ENCODE results near the gene FBXO10.
A peak's percentile ranks its signal among the peaks of the same experiment; 100 is the strongest.

FBXO10 gene

DNA sequence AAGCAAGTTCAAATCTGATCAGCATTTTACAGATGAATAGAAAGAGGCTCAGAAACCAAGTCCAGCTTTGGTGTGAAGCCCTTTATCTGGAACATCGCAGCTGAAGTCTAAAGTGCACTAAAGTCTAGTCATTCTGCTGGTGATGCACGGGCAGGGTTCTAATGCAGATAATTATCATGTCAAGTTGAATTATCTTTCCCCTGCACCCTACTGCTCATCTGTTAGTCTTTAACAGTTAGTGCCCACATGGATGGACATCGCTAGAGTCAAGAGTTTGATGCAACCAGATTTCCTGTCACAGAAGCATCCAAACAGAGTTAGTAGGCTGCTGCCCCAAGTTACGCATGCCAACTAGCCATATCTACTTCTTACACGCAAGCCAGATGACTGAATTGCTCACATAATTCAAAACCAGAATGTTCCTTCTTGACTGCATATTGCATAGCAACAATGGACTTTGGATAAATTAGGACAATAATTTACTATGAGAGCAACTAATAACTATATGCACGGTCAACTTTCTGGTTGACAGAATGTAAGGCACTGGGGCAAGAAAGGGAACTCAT is 17.8 kb upstream of the FBXO10 start:
- no peak for DNase-seq (ENCODE audit: low read depth)

DNA sequence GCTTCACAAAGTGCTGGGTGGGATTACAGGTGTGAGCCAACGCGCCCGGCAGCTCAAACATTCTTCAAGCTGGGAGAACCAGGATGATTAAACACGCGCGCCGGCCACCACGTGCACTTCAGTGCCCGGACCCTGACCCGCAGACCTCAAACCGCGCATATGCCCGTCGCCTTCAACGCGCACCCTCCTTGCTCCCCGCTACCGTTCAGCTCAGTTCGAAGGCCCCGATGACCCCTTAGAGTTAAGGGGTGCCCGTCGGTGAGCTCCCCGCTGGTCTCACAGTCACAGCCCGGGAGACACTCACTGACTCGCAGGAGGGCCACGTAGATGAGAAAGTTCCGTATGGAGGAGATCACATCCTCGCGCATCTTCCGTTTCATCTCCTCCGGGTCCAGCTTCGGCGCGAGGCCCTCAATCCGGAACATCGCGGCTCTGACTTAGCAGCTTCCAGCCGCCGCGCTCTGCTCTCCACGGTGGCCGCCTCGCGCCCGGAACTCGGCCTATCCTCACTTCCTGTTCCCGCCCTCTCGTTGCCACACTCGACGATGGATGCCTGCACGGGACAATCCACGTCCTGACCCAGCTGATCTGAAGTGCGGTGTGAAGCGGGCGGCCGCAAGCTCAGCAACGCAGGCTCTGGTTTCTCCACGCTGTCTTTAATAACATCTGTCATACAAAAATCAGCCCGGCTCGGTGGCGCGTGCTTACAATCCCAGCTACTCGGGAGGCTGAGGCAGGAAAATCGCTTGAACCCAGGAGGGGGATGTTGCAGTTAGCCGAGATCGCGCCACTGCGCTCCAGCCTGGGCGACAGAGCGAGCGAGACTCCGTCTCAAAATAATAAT is 16.1 kb upstream of the FBXO10 start, which contains the start of gene TOMM5:
Gene TOMM5 (minus strand): TSS at position 490 of the 844 bp plus-strand sequence. CDS start 65 bp downstream, at position 425.
- peak; percentile 84 for DNase-seq (ENCODE audit: low read depth)

DNA sequence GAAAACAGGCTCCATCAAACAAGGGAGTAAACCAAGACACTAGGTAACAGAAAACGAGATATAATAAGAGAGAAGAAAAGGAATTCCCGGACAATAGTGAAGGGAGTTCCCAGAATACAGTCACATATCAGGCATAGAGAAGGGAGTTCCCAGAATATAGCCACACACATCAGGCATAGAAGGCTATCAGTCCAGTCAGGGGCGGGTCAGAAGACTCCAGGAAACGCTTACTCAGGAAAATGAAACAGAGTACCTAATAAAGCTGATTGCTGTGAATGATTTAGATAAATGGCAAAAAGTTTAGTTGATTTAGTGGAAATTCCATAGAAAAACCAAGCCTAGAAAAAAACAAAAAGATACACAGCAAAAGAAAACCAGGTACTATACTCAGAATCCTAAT is 11.3 kb upstream of the FBXO10 start:
- no peak for DNase-seq (ENCODE audit: low read depth)

DNA sequence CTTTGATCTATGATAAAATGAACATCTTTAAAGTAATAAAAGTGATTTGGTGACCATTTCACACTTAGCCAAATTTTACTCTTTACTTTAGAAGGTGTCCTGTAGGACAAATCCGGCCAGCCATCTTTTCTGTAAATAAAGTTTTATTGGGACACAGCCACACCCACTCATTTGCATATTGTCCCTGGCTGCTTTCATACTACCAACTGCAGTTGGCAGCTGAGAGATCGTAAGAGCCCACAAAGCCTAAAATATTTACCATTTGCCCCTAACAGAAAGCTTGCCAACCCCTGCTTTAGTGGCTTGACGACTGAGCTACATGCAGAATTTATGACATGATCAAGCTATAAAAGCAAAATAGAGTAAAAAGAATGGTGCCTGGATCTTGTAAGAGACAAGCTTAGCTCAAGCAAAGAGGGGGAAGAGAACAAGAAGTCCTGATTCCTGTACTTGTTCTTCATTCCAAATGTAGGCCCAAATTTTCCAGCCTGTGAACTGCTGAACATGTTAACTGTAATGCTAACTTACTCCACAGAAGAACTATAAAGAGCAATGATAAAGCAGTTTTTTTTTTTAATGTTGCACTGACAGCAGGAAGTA is 7.4 kb upstream of the FBXO10 start:
- DNase-seq (ENCODE audit: low read depth), result no peak

DNA sequence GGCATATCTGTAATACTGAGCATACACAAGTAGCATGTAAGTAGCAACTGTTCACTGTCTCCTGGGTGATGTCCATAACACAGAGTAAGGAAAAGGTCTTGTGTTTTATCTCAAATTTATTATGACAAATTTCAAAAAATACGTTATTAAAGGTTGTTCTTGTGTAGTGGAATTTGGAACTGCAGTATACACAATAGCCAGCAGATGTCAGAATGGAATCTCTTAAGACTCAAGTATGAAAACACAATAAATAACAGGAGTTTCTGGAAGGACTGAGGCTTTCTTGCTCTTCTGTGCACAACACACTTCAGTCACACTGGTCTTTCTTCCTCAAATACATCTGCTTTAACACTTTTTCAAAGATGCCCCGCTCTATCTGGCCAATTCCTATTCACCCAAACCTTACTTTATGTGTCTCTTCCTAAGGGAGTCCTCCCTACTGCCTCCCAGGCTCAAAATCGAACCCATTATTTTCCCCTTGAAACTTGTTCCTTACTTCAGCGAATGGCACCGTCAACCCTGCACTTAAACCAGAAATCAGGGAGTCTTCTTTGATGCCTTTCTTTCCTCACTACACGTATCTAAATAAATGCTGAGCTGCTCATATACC is 6.5 kb upstream of the FBXO10 start:
- DNase-seq (ENCODE audit: low read depth), result no peak

DNA sequence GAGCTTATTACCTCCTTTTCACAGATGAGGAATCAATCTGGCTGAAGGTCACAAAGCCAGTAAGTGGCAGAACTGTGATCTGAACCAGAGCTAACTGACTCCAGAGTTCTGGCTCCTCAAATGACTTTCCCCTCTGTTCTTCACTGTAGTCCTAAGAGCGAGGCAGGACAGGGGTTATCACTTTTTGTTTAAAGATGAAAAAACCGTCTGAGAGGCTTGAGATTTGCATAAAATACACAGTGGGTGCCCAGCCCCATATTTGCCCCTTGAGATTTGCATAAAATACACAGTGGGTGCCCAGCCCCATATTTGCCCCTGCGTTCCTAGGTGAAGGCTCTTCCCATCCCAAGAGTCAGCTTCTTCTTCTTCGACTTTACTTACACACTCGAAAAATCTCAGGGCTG is 667 bp downstream of the FBXO10 start:
- DNase-seq (ENCODE audit: low read depth), result no peak

DNA sequence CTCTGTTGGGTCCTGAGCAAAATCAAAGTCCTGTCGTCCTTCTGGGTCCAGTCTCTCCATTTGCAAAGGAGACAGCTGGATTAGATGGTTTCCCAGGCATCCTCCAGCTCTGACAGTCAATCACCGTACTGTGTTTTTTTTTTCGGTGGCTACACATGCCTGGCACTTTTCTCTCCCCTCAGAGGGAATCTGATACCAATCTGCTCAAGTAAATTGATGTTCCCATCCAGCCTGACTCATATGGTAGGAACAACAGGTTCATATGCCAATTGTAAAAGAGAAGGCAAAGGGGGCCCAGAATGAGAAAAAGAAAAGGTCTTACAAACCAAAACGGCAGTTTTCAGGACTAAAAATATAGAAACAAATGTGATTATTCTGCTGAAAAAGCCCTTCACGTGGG is 1.2 kb downstream of the FBXO10 start:
- DNase-seq (ENCODE audit: low read depth), result no peak

DNA sequence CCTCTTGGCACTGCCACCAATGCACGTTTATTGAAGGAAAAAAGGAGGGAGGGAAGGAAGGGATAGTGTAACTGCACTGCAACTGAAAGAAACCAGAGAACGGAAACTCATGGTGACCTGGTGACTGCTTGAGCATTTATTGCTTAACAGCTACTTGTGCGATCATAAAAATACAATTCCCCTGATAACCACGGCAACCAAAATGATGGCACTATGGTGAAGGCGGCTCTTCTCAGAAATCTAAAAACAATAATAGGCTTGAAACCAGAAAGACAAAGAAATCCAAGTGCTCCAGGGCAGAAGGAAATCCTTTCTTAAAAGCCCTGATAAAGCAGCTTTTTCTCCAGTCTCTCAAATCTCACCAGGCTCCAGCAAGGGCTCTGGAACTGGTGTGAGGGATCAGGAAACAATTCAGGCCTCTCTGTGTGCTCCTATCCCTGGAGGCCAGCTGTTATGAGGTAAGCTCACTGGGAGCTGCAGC is 1.9 kb downstream of the FBXO10 start:
- no peak for DNase-seq (ENCODE audit: low read depth)

DNA sequence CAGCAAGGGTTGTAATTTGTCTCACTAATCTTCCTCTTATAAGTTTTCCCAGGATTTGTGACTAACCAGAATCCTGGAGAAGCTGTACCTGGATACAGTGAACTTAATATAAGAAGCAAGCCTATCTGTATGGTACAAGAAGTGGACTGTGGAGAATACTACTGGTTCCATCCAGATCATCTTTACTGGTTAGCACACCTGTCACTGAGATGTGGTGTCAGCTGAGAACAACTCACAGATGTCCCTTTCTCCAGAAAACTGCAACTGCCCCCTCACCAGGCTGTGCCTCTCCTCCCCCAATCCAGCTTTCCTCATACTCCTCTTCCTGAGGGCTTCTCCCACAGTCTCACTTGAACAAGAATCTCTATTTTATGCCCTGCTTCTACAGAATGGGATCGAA is 4.9 kb downstream of the FBXO10 start:
- DNase-seq (ENCODE audit: low read depth), result no peak

DNA sequence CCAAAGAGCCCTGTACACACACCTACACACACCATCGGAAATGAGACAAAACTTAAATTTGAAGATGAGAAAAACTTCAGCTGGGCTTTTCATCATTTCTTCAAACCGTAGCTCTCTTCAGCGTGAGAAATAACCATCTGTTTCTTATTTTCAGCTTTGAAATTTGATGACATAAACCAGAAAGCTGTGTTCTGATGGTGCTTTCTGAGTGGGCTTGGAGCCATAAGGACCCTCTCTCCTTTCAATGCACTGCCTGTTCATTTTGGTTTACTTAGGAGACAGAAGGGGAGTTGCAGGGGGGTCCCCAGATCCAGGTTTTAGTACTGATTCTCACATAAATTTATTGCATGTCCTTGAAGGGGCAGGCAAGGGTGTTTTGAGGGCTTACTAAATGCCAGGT is 9.5 kb downstream of the FBXO10 start:
- DNase-seq (ENCODE audit: low read depth), result no peak

DNA sequence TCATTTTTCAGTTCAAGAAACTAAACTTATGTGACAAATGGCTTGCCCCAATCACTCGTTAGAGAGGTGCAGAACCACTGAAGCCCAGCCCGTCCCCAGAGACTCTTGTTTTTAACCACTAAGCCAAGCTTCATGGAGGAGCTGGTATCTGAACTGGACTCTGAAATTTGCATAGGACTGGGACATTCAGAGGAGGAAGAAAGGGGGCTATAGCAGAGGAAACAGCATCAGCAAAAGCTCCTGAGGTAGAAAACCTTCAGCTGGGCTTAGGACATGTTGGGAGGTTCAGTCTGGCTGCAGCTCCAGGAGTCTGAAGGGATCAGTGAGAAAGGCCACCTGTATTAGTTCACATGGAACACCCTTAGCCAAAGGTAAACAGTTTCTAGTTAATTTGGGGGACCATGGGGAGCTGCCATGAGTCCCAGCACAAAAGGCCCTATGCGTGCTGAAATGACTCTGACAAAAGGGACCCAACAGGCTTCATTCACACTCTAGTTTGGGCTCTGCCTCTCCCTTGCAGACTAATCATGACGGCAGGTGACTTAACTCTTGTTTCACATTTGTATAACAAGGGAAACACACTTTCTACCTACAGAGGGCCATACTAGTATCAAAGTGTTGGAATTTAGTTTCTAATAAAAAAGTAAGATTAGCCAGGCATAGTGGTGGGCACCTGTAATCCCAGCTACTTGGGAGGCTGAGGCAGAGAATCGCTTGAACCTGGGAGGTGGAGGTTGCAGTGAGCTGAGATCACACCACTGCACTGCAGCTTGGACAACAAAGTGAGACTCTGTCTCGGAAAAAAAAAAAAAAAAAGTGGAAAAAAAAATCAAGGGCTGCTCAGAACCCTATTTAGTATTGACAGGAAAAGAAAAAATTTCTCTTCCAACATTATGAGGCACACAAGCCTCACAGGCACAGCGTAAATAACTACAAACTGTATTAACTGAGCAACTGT is 10.2 kb downstream of the FBXO10 start:
- DNase-seq (ENCODE audit: low read depth), result no peak

DNA sequence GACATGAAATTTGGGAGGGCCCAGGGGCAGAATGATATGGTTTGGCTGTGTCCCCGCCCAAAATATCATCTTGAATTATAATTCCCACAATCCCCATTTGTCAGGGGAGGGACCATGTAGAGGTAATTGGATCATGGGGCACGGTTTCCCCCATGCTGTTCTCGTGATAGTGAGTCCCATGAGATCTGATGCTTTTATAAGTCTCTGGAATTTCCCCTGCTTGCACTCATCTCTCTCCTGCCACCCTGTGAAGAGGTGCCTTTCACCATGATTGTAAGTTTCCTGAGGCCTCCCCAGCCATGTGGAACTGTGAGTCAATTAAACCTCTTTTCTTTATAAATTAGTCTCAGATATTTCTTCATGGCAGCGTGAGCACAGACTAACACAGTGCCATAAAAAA is 11.3 kb downstream of the FBXO10 start:
- DNase-seq (ENCODE audit: low read depth), result no peak

DNA sequence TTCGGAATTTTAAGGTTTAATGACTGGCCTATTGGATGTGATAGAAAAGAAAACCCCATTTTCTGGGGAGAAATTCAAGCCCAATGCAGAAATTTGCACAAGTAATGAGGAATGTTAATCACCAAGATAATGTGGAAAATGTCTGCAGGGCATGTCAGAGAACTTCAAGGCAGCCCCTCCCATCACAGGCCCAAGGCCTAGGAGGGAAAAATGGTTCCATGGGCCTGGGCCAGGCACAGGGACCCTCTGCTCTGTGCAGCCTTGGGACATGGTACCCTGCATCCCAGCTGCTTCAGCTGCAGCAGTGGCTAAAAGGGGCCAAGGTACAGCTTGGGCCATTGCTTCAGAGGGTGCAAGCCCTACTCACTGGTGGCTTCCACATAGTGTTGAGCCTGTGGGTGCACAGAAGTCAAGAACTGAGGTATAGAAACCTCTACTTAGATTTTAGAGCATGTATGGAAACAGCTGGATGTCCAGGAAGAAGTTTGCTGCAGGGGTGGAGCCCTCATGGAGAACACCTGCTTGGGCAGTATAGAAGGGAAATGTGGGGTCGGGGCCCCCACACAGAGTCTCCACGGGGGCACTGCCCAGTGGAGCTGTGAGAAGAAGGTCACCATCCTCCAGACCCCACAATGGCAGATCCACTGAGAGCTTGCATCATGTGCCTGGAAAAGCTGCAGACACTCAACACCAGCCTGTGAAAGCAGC is 12.2 kb downstream of the FBXO10 start:
- DNase-seq (ENCODE audit: low read depth), result no peak

DNA sequence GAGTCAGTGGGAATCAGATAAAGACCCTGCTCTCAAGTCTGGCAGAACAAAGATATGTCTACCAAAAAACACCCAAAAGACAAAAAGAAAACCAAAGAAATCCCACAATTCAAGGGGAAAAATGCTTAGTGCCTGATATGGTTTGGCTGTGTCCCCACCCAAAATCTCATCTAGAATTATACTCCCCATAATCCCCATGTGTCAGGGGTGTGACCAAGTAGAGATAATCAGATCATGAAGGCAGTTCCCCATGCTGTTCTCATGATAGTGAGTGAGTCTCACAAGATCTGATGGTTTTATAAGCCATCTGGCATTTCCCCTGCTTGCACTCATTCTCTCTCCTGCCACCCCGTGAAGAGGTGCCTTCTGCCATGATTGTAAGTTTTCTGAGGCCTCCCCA is 13.4 kb downstream of the FBXO10 start:
- DNase-seq (ENCODE audit: low read depth), result no peak

DNA sequence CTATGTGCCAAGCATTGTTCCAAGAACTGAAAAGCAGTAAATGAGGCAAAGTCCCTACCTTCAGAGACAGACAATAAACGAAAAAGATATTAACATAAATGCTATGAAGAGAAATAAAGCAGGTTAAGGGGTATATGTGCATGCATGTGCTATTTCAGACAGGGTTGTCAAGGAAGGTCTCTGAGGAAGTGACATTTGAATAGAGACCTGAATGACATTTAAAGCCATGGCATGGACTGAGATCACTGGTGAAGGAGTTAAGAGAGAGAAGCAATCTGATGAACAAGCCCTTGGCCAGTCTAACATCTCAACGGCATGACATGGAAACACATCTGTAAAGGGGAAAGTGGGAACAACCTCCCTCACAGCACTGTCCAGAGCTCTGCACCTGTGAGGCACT is 14.5 kb downstream of the FBXO10 start:
- no peak for DNase-seq (ENCODE audit: low read depth)

DNA sequence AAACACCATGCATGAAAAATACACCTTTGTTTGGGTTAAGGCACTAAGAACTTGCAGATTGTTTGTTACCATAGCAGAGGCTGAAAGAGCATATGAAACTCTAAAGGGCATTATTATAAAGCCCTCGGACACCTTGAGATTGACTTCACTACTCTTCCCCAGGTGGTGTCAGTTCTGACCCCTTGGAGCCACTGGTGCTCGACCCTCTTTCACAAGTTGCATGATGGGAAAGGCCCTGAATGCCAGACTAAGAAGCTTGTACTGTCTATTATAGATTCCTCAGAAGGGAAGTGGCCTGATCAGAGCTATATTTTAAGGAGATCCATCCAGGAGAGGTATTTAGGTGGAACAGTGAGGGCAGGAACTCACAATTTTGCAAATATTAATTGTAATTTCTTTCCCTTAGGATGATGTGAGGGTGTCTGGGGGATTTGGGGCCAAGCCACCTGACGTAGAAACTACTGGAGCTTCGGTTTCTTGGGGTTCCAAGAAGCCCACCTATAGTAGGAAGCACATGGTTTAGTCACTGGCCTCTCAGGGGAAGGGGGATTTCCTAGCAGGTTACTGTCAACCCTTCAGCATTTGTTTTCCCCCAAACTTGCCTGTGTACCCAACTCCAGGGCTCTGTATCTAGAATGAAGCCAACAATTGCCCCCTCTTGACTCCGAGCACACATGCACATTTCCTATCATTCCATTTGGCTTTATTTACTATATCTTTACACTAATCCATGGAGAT is 16.2 kb downstream of the FBXO10 start:
- DNase-seq (ENCODE audit: low read depth), result no peak

DNA sequence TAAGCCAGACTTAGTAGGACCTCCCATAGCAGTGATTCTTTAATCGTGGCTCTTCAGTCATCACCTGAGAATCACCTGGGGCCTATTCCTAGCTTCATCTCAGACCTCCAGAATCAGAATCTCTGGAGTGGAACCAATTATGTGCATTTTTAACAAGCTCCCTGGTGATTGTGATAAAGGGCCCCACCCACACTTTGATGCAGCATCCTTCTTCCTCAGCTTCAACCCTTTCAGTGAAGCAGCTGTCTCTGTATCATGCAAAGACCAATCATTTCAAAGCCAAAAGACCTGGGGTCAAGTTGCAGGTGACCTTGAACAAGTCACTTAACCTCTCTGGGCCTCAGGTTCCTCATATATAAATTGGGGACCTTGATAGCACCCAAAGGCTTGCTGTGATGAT is 17.1 kb downstream of the FBXO10 start:
- DNase-seq (ENCODE audit: low read depth), result no peak

DNA sequence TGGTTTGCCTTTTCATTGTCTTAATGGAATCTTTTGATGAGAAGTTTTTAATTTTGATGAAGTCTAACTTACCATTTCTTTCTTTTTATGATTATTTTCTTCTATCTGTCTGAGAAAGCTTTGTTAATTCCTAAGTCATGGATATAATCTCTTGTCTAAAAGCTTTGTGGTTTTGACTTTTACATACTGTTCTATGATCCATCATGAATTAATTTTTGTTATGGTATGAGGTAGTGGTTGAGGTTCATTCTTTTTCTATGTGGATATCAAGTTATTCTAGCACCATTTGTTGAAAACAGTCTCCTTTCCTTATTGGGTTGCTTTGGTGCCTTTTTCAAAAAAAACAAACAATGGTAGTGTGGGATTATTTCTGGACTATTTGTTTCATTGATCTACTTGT is 20.4 kb downstream of the FBXO10 start:
- DNase-seq (ENCODE audit: low read depth), result no peak

DNA sequence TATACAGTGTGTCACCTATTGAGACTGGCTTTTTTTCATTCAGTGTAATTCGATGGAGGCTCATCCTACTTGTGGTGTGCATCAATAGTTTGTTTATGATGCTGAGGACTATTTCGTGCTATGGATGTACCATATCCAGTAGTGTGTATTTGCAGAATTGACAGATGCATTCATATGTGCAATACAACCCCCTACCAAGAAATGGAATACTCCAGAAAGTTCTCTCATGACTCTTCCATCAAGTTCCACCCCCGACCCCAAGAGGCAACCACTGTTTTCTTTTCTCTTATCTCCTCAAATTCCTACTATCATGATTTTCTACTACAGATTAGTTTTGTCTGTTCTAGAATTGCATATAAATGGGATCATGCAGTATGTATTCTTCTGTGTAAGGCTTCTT is 21.9 kb downstream of the FBXO10 start:
- no peak for DNase-seq (ENCODE audit: low read depth)

DNA sequence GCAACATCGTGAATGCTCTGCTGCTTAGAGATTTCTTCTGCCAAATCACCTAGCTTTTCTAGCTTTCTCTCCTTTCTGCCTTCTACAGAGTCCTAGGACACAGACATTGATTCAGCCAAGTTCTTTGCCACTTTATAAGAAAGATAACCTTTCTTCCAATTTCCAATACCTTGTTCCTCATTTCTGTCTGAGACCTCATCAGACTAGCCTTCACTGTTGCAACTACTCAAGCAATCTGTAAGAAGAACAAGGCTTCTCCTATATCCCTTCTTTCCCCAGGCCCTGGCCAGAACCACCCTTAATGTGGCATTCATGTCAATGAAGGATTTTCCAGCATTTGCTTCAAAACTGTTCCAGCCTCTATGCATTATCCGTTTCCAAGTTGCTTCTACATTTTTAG is 24.3 kb downstream of the FBXO10 start:
- DNase-seq (ENCODE audit: low read depth), result no peak

All from activated T-helper 1 cell treated with Interleukin-2 at 50 U/mL for 16 hours (primary cell).